Measurements from ENCODE around the gene DLG4.

DNA sequence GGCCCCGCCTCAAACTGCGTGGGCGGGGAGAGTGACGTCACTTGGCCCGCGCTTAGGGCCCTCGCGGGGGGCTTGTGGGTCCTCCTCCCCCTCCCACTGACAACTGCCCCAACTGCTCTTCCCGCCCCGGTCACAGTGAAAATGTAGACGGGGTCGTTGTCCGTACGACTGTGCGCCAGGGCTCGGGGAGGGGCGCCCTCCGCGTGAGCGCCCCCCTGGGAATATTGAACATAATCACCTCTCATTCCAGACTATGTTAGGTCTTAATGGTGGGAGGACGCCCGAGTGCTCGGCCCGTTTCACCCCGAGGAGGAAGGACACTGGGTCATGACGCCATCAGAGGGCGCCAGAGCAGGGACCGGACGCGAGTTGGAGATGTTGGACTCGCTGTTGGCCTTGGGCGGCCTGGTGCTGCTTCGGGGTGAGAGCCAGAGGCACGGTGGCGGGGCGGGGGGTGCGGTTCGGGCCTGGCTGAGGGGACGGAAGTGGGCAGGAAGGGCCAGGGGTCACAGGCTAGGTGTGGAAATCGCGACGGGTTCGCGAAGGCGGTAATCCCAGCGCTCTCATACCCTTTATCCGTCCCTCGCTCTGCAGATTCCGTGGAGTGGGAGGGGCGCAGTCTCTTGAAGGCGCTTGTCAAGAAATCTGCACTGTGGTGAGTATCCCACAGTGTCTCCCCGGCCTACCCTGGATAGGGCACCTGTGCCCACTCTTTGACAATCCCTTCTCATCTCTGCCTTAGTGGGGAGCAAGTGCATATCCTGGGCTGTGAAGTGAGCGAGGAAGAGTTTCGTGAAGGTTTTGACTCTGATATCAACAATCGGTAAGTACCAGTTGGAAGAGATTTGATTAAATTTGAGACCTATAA is 32.8 kb upstream of the DLG4 start, which contains the start of gene ELP5:
- TF ChIP-seq, protein P1, sequence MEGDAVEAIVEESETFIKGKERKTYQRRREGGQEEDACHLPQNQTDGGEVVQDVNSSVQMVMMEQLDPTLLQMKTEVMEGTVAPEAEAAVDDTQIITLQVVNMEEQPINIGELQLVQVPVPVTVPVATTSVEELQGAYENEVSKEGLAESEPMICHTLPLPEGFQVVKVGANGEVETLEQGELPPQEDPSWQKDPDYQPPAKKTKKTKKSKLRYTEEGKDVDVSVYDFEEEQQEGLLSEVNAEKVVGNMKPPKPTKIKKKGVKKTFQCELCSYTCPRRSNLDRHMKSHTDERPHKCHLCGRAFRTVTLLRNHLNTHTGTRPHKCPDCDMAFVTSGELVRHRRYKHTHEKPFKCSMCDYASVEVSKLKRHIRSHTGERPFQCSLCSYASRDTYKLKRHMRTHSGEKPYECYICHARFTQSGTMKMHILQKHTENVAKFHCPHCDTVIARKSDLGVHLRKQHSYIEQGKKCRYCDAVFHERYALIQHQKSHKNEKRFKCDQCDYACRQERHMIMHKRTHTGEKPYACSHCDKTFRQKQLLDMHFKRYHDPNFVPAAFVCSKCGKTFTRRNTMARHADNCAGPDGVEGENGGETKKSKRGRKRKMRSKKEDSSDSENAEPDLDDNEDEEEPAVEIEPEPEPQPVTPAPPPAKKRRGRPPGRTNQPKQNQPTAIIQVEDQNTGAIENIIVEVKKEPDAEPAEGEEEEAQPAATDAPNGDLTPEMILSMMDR (IDR thresholded peaks at IDR 0.05; ENCODE audit: extremely low read depth in 1 of 2, insufficient read depth in 1 of 2, low read depth in 1 of 2, low read length in 2 of 2), result peak in 1 of 2 donors; percentile 10
- TF ChIP-seq POLR2A (IDR thresholded peaks at IDR 0.05; ENCODE audit: low read depth, low read length) (peak; percentile 49), GATA2 (IDR thresholded peaks at IDR 0.05; ENCODE audit: insufficient read depth, insufficient read length, low read depth, low read length) (no peak), POLR2AphosphoS5 (IDR thresholded peaks at IDR 0.05; ENCODE audit: insufficient read depth, low read depth, low read length) (peak; percentile 70), EZH2 (IDR thresholded peaks at IDR 0.05; ENCODE audit: borderline replicate concordance, low read depth, low read length, severe bottlenecking) (no peak), JUN (IDR thresholded peaks at IDR 0.05; ENCODE audit: borderline replicate concordance, insufficient read depth, insufficient read length, low read depth) (peak; percentile 60), FOS (IDR thresholded peaks at IDR 0.05; ENCODE audit: borderline replicate concordance, insufficient read depth, low read length) (no peak)
- TF ChIP-seq, protein P2, sequence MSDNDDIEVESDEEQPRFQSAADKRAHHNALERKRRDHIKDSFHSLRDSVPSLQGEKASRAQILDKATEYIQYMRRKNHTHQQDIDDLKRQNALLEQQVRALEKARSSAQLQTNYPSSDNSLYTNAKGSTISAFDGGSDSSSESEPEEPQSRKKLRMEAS (IDR thresholded peaks at IDR 0.05; ENCODE audit: insufficient read depth, insufficient read length), result peak; percentile 3

All from endothelial cell of umbilical vein (primary cell).